Measurements from ENCODE around the gene IL17B.

The IL17B gene

DNA sequence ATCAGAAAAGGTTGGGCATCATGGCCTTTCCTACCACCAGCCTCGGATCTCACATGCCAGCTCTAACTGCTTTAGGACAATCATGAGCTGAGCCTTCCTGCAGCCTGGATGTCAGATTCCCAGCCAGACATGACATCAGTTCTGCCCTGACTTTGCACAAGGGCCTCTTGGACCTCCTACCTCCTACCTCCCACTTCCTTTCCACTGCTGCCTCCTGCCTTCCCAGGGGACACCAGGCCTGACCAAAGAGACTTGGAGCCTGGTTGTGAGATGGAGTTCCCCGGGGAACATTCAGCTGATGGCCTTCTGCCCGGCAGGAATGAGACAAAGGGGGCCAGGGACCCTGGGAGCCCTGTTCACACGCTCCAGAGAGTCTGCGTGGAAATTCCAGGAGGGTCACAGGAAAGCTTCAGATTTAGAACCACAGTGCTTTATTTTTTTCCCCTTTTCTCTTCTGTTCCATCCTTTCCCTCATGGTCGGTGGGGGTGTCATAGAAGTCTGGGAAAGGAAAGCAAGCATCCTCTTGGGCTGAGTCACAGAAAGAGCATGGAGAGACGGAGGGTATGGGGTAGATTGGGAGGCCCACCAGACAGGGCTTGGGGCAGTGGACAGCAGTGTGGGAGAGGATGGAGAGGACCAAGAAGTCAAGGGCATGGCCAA, 35.4 kb upstream of the IL17B start:
- DNase-seq, result no peak

DNA sequence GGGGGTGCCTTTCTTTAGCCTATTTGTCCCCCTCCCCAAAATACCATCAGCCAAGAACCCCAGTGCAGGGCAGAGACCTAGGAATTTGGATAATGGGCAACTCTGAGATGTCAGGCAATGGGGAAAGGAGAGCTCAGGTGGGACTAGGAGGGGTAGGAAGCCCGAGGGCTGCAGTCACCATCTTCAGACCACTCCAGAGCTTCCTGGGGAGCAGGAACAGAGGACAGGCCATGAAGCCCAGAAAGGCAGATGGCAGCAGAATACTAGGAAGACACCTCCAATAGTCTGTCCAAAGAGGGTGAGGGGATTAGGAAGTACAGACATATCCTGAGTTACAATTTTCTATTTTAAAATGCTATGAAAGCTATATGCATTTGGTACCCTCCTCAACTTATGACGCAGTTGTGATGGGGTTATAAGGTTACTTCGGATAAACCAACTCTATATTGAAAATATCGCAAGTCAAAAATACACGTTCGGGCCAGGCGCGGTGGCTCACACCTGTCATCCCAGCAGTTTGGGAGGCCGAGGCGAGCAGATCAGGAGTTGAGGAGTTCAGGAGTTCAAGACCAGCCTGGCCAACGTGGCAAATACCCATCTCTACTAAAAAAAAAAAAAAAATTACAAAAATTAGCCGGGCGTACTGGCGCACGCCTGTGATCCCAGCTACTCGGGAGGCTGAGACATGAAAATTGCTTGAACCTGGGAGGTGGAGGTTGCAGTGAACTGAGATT, 34.6 kb upstream of the IL17B start:
- no peak for DNase-seq

- DNase-seq, result no peak
Measured at GRCh38 chr5:149412783-149413476, 33.8 kb upstream of the IL17B start.

- no peak for DNase-seq
Measured at GRCh38 chr5:149411738-149412519, 32.8 kb upstream of the IL17B start.

- DNase-seq, result no peak
Measured at GRCh38 chr5:149410721-149411432, 31.8 kb upstream of the IL17B start.

DNA sequence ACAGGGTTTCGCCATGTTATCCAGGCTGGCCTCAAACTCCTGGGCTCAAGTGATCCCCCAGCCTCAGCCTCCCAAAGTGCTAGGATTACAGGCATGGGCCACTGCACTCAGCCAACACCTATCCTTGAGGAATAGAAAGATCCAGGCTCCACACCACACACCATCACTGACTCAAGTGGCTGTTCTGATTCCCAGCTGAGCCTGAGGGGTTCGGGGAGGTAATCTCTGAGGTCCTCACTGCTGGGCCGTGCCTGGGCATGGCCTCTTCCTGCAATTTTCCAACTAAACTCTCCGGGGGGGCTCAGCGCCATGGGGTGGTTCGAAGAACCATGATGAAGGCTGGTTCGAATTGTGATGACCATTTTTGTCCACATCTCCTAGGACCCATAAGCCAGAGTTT, 31.0 kb upstream of the IL17B start:
- DNase-seq, result no peak

DNA sequence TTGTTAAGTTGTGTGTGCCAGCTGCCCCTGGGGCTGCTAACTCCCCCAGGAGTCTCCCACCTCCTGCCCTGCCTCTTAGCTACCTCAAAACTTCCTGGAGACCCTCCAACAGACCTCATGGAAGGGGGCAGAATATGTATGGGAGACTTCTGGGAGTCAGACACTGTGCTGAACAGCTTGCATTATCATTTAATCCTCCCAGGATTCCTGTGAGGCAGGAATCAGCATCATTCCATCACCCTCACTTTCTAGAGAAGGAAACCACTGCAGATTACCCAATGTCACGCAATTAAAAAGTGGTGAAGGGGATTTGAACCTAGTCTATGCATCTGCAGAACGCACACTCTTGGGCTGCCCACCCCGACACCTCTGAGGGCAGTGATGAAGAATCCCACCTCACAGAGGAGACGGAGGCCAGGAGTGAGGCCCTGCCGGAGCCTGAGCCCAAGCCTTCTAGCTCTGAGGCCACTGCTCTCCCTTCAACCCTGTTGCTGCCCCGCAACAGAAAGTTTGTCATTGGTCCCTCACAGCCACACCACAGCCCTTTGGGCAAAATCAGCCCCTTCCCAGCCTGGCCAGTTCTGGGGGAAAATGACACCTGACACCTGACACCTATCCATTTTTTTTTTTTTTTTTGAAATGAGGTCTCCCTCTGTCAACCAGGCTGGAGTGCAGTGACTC, 30.3 kb upstream of the IL17B start:
- no peak for DNase-seq

GRCh38 chr5:149408252-149409099, 29.4 kb upstream of the IL17B start:
- DNase-seq, result no peak

DNA sequence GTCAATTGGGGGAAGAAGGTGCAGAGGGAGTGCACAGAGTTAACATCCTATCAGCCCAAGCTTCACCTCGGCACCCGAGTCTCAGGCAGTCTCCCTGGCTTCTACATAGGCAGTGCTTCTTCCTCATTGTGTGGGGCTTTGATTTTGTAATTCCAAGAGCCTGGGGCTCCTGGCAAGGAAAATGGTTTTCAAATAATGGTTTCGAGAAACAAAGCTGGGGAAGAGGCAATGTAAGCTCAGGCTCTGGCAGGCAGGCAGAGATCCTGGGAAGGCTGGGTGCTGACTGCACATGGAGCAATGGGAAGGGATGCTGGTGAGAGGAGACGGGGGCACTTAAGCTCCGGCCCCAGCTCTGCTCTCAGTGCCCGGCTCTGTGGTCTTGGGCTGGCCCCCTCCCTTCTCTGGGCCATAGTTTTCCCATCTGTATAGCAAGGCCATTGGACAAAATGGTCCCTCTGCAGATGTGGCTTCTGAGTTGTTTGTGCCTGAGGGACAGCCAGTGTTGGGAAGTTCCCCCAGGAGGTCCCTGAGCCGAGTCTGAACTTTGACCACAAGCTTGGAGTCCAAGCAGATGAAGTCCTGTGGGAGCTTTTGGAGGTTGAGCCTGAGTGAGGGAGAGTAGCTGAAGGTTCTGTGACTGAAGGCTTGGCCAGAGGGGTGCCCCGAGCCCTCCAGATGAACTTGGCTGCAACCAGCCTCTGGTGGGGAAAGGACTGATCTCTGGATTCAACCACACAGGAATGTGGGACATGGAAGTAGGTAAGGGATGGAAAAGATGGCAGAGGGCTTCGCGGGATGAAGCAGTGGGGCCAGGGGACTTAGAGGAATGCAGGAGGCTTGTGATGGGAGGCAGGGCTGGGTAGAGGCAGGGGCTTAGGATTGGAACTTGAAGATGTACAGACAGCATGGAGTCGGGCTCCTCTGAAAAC, 28.5 kb upstream of the IL17B start:
- no peak for DNase-seq

DNA sequence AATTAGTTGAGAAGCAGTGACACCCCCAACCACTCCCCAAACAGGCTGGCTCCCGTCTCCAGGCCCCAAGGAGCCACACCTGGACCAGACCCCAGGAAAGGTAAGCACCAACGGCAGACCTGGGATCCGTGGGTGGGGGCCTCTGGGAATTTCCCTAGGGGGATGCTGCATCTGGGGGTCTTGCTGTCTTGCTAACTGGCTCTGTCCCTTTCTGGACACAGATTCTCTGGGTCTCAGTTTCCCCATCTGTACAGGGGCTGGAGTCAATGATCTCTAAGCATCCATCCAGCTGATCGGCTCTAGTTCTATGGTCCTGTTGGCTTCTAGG, 27.9 kb upstream of the IL17B start:
- no peak for DNase-seq

DNA sequence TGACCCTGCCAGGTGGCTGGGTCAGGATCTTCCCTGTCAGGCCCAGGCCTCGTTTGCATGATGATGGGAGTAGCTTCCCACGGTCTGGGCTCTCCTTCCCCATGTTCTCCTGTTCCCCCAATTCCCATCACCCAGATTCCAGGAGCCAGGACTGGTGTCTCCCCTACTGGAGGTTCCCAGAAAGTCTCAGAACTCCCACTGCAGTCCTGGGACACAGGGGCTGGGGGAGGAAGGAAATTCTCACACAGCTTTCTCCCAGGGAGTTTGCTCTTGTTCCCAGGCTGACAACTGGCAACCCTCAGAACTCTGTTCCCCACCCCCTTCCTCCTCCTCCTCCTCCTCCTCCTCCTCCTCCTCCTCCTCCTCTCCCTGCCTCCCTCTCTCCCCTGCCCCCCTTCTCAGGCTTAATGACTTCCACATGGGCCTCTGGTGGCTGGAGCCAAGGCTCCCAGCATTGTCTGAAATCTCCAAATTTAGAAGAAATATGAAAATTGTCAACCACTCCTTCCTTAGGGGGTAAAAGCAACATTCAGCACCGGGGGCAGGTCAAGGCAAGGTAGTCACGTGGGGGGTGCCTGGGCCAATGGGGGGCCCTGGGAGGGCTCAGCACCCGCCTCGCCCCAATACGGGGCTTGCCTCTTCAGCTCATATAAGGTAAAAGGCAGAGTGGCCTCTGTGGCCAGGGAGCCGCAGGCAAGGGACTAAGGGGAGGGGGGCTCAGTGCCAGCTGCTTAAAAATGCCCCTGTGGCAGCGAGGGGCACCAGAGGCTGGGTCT, 27.3 kb upstream of the IL17B start:
- DNase-seq, result no peak

- no peak for DNase-seq
Measured at GRCh38 chr5:149405550-149406202, 26.6 kb upstream of the IL17B start.

GRCh38 chr5:149404746-149405549, 25.9 kb upstream of the IL17B start:
- peak; percentile 59 for DNase-seq

DNA sequence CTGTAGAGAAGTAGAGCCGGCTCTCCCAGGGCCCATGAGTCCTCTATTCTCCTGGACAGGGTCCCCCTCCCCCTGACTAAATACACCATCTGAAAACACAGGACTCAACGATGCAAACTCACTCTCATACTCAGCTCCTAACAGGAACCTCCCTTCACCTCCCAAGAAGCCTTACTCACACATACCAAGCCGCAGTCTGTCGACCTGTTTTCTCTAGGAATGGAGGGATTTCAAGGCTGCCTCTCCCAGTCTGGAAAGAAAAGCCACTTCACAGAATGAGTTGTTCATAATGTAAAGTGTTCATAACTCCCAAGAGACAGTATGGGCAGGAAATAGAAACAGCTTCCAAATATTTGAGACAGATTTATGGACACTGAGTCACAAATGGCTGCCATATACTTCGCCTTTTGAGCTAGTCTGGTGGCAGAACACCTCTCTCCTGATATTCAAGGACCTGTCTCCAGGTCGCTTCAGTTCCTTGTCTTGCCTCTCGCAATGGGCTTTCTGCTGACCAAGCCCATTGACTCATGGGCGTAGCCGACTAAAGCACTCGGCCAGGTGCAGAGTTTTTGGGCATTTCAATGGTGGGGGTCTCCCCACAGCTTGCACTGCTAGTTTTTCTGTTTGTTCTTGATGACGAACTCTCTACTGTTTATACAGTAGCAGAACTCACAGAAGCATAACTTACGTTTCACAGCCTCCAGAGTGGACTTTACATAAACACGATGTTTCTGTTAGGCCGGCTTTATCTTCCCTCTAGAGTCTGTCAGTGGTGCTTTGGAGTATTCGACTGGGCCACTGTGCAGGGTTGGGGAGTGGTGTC, 25.0 kb upstream of the IL17B start:
- peak; percentile 58 for DNase-seq

GRCh38 chr5:149402291-149402690, 23.2 kb upstream of the IL17B start:
- no peak for DNase-seq

GRCh38 chr5:149401051-149401450, 22.0 kb upstream of the IL17B start:
- DNase-seq, result no peak

DNA sequence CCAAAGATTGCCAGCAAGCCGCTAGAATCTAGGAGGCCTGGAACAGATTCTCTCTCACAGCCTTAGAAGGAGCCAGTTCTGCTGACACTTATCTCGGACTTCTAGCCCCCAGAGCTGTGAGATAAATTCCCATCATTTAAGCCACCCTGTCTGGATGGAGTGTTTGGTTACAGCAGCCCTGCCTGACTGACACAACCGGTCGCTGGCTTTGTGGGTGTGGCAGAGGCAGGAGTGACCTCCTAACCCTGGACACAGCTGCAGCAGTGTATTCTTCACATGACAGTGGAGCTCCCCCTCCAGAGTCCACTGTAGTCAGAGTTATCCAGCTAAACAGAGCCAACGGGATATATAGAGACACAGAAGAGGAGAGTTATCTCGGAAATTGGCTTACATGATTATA, 21.2 kb upstream of the IL17B start:
- no peak for DNase-seq

Measured in T1000 (cell line).